Hematopoietic multipotent progenitor cell treated with erythropoietin and hydrocortisone succinate and interleukin-3 and kit ligand, for 6 days (in vitro differentiated cells): ENCODE data around the gene FRMD4A.
"Not testable (repeated sequence)": the region's sequence is repeated elsewhere in the genome, so short reads cannot be mapped to it uniquely, and the experiment has no call there.

ENCODE experiments used
- DNase-seq: peaks from one replicate; pipeline ENCODE4 v3.0.0-alpha.2; 2015

Gene FRMD4A

GRCh38 chr10:13801907-13802288, 528.8 kb downstream of the FRMD4A start:
- DNase-seq: no peak

GRCh38 chr10:13801156-13801906, 529.4 kb downstream of the FRMD4A start:
- DNase-seq: no peak

DNA sequence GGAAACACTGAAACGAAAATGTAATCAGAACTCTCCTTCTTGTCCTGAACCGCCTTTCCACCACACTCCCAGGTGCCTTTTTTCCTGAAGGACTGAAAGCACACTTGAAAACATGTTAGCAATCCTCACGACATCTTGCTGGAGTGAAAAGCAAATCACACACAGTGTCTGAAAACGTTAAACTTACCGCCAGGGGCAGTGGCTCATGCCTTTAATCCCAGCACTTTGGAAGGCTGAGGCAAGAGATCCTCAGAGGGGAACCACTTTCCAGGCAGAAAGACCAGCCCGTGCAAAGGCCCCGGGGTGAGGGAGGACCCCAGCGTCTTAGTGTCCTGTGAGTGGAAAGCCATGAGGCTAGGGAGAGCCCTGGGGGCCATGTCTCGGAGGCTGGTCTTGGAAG, 533.6 kb downstream of the FRMD4A start:
- DNase-seq: no peak

- DNase-seq: no peak
Measured at GRCh38 chr10:13795653-13796555, 534.8 kb downstream of the FRMD4A start.

DNA sequence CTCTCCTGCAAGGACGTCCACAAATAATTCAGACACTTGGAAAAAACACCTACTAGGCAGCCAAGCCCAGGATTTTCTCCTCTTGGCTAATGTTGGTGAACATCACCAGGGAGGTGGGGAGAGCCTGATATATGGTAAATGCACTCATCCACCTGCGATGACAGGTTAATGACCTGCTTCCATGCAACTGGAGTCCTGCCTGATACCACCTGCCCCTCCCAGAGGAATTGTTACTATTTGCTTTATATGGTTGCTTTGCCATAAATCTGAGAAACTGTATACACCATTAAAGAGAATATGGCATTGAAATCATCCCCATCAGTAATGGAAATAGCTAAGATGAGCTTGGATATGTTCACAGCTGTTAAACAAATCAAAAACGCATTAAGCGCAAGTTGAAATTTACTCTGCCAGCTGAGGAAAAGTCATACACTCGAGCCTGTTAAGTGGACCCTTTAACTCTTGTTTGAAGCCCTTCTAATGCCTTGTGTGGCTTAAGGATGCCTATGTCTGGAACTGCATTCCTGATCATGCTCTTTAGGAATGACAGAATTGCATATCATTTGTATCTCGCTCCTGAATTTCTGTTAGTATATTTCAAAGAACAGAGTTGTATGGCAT, 535.6 kb downstream of the FRMD4A start:
- no peak for DNase-seq

- DNase-seq: no peak
Measured at GRCh38 chr10:13792006-13792405, 538.7 kb downstream of the FRMD4A start.

DNA sequence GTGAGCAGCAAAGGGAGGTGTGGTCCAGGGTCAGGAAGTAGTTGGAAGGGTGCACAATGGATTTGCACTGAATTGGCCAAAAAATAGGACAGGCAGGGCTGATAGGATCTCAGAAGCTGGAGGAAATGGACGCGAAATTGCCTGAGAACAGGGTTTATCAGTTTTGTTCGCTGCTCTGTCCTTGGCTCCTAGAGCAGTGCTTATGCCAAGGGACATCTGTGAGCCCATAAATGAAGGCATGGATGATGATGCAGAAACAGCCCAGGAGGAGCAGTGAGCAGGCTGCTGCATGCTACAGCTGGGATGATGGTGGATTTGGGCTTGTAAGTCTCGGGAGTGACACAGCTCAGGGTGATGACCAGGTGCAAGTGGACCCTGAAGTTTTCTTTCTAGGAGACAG, 539.2 kb downstream of the FRMD4A start:
- DNase-seq: no peak

DNA sequence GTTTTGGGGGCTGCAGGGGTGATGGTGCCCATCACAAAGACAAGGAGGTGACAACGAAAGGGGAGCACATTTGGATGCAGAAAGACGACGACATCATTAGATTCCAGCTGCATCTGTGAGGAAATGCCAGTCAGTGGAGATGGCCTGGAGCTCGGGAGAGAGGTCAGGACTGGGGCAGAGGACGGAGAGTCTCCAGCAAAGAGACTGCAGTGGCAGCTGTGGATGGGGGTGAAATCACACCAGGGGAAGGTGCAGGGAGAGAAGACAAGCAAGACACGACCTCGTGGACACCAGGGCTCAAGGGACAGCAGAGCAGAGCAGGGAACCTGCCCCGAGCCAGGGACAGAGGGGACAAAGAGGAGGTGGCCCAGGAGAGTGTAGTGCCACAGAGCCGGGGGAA, 540.5 kb downstream of the FRMD4A start:
- DNase-seq: no peak

GRCh38 chr10:13789448-13789829, 541.3 kb downstream of the FRMD4A start:
- DNase-seq: no peak

- no peak for DNase-seq
Measured at GRCh38 chr10:13788711-13789447, 541.8 kb downstream of the FRMD4A start.

DNA sequence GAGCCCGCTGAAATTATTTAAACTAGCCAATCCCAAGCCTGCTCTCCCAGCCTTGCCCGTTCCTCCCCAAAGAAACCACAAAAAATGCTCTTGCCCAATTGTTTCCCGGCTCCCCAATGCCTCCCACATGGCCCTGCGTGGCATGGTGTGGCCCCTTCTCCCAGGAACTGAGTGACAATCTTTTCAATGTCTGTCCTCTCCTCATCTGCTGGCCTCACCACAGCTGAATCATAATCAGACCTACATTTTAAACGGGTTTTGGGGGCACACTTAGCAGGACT, 542.5 kb downstream of the FRMD4A start:
- DNase-seq: no peak

DNA sequence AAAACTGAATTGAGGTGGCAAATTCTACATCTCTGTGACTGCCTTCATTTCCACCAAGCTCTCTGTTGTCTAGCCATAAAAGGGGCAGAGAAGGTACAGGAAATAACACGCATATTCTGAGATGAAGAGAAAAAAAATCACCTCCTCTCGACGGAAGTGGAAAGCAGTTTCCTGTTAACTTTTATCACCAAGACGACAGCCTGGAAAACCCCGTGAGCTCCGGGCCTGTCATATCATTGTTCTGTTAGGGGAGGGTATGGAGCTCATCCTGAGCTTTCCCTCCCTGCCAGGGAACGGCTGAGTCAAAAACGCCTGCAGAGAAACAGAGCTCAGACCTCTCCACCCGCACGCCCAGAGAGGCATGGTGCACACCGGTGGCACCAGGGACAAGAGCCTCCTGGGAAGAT, 543.7 kb downstream of the FRMD4A start:
- DNase-seq: peak; percentile 9

DNA sequence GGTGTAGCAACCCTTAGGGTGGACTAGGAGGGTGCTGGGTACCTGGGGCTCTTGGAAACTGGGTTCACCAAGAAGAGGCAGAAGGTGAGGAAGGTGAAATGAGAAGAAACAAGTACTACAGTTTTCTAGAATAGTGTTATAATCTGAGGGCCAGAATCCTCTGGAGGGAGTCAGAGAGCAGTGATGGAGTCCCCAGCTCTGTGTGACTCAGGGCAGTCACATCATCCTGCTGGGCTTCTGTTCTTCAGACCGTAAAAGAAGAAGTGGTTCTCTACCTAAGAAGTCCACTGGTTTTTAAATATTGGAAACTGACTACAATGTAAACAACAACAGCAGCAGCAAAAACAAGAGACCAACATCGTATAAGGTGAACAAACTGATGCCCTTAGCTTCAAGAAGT, 546.7 kb downstream of the FRMD4A start:
- no peak for DNase-seq

DNA sequence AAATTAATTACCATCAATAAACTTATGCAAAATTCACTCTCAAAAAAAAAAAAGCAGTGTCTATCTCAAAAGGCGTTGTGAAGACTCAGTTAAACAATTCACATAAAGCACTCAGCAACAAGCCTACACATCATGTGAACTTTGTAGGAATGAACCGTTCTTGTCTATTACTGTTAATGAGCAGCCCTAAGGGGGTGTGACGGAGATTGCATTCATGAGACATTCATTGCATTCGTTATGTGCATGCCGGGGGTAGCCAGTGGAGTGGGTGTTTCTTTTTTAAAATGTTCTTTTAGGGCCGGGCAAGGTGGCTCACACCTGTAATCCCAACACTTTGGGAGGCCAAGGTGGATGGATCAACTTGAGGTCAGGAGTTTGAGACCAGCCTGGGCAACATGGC, 551.0 kb downstream of the FRMD4A start:
- DNase-seq: no peak

- not testable (repeated sequence) for DNase-seq
Measured at GRCh38 chr10:13778693-13778960, 552.1 kb downstream of the FRMD4A start.

DNA sequence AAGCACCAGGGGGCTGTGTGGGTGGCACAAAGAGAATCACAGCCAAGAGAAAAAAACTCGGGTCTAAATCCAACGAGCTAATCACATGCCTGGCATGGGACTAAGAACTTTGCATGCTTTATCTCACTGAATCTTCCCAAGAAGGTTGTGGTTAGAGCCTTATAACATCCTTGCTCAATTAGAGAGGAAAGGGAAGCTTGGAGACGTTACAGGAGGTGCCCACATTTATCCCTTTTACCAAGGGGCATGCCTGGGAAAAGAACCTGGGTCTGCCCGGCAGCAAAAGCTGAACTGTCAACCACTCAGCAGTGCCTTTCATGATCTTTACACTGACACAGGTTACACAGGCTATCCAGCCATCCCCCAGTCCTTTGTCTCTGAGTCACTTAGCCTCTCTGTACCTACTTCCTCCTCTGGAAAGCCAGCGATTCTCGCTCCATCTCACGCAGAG, 553.8 kb downstream of the FRMD4A start:
- DNase-seq: peak; percentile 6

GRCh38 chr10:13775786-13776775, 554.6 kb downstream of the FRMD4A start:
- DNase-seq: no peak

DNA sequence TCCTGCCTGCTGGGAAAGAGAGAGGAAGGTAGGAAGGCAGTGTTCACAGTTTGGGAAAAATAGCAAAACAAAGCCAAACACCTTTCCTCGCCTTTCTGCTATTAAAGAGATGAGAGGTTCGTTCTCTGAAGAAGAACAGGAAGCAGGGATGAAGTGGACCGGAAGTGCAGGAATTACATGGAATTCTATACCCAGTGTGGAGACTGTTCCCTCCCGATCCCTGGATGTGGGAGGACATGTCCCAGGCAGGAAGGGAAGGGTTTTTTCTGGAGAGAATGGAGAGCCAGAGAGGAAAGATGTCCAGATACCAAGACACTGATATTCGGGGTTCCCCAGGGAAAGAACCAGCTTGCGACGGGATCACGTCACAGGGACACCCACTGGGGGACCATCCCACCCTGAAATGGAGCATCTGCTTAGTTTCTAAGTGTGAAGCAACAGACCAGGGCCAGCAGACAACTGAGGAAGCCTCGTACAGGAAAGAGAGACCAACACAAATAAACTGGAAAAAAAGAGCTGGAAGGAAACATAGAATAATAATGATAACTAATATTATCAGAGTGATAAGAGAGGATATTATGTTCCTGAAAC, 556.3 kb downstream of the FRMD4A start:
- no peak for DNase-seq

DNA sequence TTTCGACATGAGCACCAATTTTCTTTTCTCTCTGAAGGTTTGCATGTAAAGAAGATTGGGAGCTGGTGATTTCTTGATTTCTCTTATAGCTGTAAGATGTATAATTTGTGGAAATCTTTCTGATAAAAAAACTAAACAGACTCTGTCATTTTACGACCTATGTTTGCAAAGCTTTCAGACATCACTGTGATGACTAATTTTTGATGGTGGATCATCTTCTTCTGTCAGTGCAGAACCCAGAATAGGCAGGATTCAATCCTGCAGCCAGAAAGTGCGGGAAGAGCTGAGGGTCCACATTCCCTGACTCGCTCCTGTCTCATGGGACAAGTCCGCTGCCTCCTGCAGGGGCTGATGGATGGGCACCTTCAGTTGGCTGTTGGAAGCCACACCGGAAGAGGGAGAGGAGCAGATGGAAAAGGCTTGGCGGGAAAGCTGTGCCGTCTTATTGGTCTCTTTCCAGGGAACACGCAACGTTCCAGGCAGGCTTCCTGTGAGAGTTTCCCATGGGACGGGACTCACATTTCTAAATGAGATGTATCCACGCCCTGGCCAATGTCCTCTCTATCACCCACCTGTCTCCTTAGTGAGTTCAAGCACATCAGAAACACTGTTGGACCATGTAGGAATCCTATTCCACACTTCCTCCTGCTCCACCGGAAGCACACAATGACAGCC, 557.1 kb downstream of the FRMD4A start:
- no peak for DNase-seq

GRCh38 chr10:13773043-13773442, 557.7 kb downstream of the FRMD4A start:
- DNase-seq: no peak

GRCh38 chr10:13771992-13772391, 558.7 kb downstream of the FRMD4A start:
- no peak for DNase-seq
